KMS-11 (cell line): ENCODE results near the gene SIX2.
"Not testable (repeated sequence)": the region's sequence is repeated elsewhere in the genome, so short reads cannot be mapped to it uniquely, and the experiment has no call there.

Source experiments
- H2AFZ ChIP-seq: fragments of 200-600 bp; sonication (generic); 2 replicates; pipeline ENCODE4 v1.6.1; 2016; ENCODE audit warnings: antibody characterized with exemption, mixed run types, low read depth
- H3K27ac ChIP-seq: fragments of 200-600 bp; sonication (generic); 2 replicates; pipeline ENCODE4 v1.6.1; 2016; ENCODE audit warnings: mild to moderate bottlenecking, mixed run types
- H3K27me3 ChIP-seq: fragments of 200-600 bp; sonication (generic); 2 replicates; pipeline ENCODE4 v1.6.1; 2017; ENCODE audit warnings: mild to moderate bottlenecking, low read depth, mixed run types, moderate library complexity; ENCODE audit not compliant: insufficient read depth
- H3K36me3 ChIP-seq: fragments of 200-600 bp; sonication (generic); 2 replicates; pipeline ENCODE4 v1.6.1; 2017; ENCODE audit warnings: mild to moderate bottlenecking, mixed run types; ENCODE audit not compliant: insufficient read depth
- H3K4me1 ChIP-seq: fragments of 200-600 bp; sonication (generic); 2 replicates; pipeline ENCODE4 v1.6.1; 2016; ENCODE audit warnings: mild to moderate bottlenecking, low read depth, mixed run types; ENCODE audit not compliant: poor library complexity, severe bottlenecking
- H3K4me2 ChIP-seq: fragments of 200-600 bp; sonication (generic); 2 replicates; pipeline ENCODE4 v1.7.0; 2016; ENCODE audit warnings: mild to moderate bottlenecking, mixed run types
- H3K4me3 ChIP-seq: fragments of 200-600 bp; sonication (generic); IDR thresholded peaks from 2 replicates; pipeline ENCODE4 v1.6.1; 2017; ENCODE audit warnings: low read depth, low read length, mixed read lengths; ENCODE audit not compliant: insufficient read depth
- H3K79me2 ChIP-seq: fragments of 200-600 bp; sonication (generic); 2 replicates; pipeline ENCODE4 v1.6.1; 2016; ENCODE audit warnings: low read depth, mixed run types; ENCODE audit not compliant: insufficient read depth
- H3K9ac ChIP-seq: fragments of 200-600 bp; sonication (generic); 2 replicates; pipeline ENCODE4 v1.6.1; 2016; ENCODE audit warnings: mild to moderate bottlenecking, mixed run types
- H4K20me1 ChIP-seq: fragments of 200-600 bp; sonication (generic); 2 replicates; pipeline ENCODE4 v1.6.1; 2016; ENCODE audit warnings: mild to moderate bottlenecking, mixed run types; ENCODE audit not compliant: insufficient read depth
- TF ChIP-seq, protein P1 (sequence below): fragments of 200-600 bp; sonication (generic); conservative IDR thresholded peaks from 2 replicates; pipeline ENCODE4 v1.6.1; 2017; ENCODE audit warnings: low read depth, mild to moderate bottlenecking, antibody characterized with exemption, low read length, moderate library complexity, mixed read lengths

The SIX2 gene

DNA sequence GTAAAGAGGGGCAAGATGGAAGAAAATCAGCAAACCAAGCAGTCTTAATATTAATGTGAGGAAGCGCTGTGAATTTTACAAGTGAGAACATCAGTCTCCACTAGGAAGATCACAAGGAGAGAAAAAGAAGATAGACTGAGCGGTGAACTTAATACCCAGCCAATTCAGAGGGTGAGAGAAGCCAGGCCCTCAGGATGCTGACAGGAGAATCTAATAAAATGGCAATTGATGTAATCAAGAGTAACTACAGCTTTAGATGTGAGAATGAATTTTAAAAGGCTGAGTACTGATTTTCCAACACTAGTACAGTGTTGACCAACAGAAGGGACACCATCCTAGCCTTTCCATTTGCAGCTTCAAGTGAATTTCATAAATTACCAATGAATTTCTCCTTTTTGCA, 35.7 kb upstream of the SIX2 start:
- Histone ChIP-seq H3K4me1 (no peaks in the 10 kb centered on the region), H3K27ac (no peak overlapping the region), H3K79me2 (no peaks in the 10 kb centered on the region), H2AFZ (no peak overlapping the region), H3K36me3 (no peaks in the 10 kb centered on the region), H3K4me2 (no peak overlapping the region), H4K20me1 (no peaks in the 10 kb centered on the region), H3K9ac (no peak overlapping the region), H3K4me3 (no peak overlapping the region), H3K27me3 (no peaks in the 10 kb centered on the region)
- TF ChIP-seq, protein P1, sequence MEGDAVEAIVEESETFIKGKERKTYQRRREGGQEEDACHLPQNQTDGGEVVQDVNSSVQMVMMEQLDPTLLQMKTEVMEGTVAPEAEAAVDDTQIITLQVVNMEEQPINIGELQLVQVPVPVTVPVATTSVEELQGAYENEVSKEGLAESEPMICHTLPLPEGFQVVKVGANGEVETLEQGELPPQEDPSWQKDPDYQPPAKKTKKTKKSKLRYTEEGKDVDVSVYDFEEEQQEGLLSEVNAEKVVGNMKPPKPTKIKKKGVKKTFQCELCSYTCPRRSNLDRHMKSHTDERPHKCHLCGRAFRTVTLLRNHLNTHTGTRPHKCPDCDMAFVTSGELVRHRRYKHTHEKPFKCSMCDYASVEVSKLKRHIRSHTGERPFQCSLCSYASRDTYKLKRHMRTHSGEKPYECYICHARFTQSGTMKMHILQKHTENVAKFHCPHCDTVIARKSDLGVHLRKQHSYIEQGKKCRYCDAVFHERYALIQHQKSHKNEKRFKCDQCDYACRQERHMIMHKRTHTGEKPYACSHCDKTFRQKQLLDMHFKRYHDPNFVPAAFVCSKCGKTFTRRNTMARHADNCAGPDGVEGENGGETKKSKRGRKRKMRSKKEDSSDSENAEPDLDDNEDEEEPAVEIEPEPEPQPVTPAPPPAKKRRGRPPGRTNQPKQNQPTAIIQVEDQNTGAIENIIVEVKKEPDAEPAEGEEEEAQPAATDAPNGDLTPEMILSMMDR, result no peak

DNA sequence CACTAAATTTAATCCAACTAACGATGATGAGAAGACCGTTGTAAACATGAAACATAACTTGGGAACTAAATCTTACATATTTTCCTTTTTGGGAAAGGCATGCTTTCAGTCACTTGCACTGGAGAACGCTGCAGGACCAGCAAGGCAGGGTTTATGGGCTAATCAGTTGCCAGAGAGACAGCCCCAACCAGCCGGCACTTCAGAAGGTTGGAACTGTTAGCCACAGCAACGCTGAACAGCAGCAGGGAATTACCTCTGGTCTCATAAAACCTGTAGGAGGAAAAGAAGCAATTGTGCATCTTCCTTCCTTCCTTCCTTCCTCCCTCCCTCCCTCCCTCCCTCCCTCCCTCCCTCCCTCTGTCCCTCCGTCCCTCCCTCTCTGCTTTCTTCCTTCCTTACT, 33.9 kb upstream of the SIX2 start:
- H2AFZ ChIP-seq, result no peak overlapping the region
- no peak overlapping the region for H3K4me2 ChIP-seq
- H3K4me1 ChIP-seq, result no peaks in the 10 kb centered on the region
- H3K9ac ChIP-seq, result no peak overlapping the region
- no peak overlapping the region for H3K4me3 ChIP-seq
- H3K79me2 ChIP-seq, result no peaks in the 10 kb centered on the region
- no peaks in the 10 kb centered on the region for H3K27me3 ChIP-seq
- no peaks in the 10 kb centered on the region for H4K20me1 ChIP-seq
- H3K27ac ChIP-seq, result no peak overlapping the region
- no peaks in the 10 kb centered on the region for H3K36me3 ChIP-seq
- TF ChIP-seq, protein P1, result no peak

DNA sequence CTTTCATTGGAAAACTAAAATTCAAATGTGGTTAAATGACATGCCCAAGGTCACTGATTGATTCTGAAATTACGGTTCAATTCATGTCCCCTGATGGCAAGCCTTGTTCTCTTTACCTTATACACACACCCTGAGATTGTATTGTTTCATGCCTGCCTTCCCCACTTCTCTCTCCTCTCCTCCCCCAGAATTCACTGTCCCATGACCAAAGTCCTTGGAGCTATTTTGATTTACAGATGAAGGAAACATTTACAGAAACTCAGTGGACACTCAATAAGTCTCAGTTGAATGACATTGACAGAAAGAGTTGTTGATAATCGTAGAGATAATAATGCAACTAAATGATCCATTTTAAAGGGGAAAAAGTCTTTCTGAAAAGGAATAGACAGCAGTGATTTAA, 33.1 kb upstream of the SIX2 start:
- Histone ChIP-seq H3K27ac (no peak overlapping the region), H3K4me1 (no peaks in the 10 kb centered on the region), H4K20me1 (no peaks in the 10 kb centered on the region), H3K36me3 (no peaks in the 10 kb centered on the region), H3K9ac (no peak overlapping the region), H3K27me3 (no peaks in the 10 kb centered on the region), H3K4me3 (no peak overlapping the region), H3K4me2 (no peak overlapping the region), H3K79me2 (no peaks in the 10 kb centered on the region), H2AFZ (no peak overlapping the region)
- TF ChIP-seq, protein P1, result no peak

DNA sequence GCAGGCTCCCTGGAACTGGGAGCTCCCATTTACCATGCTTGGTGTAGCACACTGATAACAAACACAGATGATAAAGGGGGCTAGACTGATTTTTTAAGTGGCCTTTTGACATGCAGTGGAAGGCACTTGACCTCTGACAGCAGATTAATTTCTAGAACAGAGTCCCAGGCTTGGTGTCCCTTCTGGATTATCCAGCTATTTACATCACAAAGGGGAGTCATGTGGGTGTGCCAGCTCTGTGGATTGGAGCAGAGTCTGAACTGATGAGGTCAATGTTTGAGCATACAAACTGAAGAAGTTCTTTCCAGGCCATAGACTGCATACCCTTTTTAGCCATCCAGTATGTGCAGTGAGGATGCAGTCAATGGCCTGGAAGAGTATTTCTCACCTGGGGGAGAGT, 31.5 kb upstream of the SIX2 start:
- TF ChIP-seq, protein P1, result no peak
- Histone ChIP-seq H4K20me1 (no peaks in the 10 kb centered on the region), H3K27me3 (no peaks in the 10 kb centered on the region), H3K4me1 (no peaks in the 10 kb centered on the region), H3K27ac (no peak overlapping the region), H2AFZ (no peak overlapping the region), H3K79me2 (no peaks in the 10 kb centered on the region), H3K4me2 (no peak overlapping the region), H3K4me3 (no peak overlapping the region), H3K9ac (no peak overlapping the region), H3K36me3 (no peaks in the 10 kb centered on the region)

DNA sequence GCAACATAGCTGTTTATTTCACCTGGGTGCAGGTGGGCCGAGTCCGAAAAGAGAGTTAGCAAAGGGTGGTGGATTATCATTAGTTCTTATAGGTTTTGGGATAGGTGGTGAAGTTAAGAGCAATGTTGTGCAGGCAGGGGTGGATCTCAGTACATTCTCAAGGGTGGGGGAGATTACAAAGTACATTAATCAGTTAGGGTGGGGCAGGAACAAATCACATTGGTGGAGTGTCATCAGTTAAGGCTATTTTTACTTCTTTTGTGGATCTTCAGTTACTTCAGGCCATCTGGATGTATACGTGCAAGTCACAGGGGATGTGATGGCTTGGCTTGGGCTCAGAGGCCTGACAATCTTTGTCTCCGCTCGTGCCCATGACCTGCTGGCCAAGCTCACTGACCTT, 30.6 kb upstream of the SIX2 start:
- H2AFZ ChIP-seq, H4K20me1 ChIP-seq, H3K36me3 ChIP-seq, H3K4me3 ChIP-seq, H3K79me2 ChIP-seq, H3K27ac ChIP-seq, H3K9ac ChIP-seq, H3K4me2 ChIP-seq, H3K27me3 ChIP-seq, H3K4me1 ChIP-seq: not testable (repeated sequence)

DNA sequence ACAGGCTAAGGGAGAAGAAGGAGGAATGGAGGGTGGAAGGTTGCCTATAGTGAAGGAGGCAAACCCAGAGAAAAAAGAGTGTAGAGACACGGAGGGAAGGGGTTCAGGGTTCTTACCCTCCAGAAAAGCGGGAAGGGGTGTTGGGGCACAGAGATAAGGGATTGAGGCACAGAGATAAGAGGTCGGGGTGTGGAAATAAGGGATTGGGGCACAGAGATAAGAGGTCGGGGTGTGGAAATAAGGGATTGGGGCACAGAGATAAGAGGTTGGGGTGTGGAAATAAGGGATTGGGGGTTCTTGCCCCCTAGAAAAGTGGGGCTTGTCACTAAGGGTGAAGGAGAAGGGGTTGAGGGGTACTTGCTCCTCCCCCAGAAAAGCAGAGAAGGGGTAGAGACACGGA, 29.6 kb upstream of the SIX2 start:
- H3K79me2 ChIP-seq, H3K4me2 ChIP-seq, H2AFZ ChIP-seq, H4K20me1 ChIP-seq, H3K4me1 ChIP-seq, H3K27ac ChIP-seq, H3K4me3 ChIP-seq, H3K36me3 ChIP-seq, H3K27me3 ChIP-seq, H3K9ac ChIP-seq: not testable (repeated sequence)
